ENCODE measurements around the gene GPR15.

GPR15 gene

GRCh38 chr3:98531622-98532274 lies at the start of gene GPR15:
Gene GPR15, plus strand, starts transcription at chr3:98531978. Its CDS starts 56 bp downstream, at chr3:98532034.
- no peak for DNase-seq

GRCh38 chr3:98482717-98483482 lies 48.9 kb upstream of the GPR15 start:
- DNase-seq, result no peak

- no peak for DNase-seq
These were observed 48.2 kb upstream of the GPR15 start for GRCh38 chr3:98483626-98484025.

- DNase-seq, result no peak
These were observed 34.4 kb upstream of the GPR15 start, which contains the start of gene OR5K2 for GRCh38 chr3:98497381-98497780. Gene OR5K2, plus strand, starts transcription at chr3:98497681. Its CDS starts 0 bp downstream, at chr3:98497681.

GRCh38 chr3:98500019-98500418 lies 31.8 kb upstream of the GPR15 start:
- DNase-seq, result no peak

GRCh38 chr3:98501270-98501669 lies 30.5 kb upstream of the GPR15 start:
- DNase-seq, result no peak

- no peak for DNase-seq
These were observed 29.8 kb upstream of the GPR15 start for GRCh38 chr3:98501863-98502576.

- DNase-seq, result no peak
These were observed 27.2 kb upstream of the GPR15 start for GRCh38 chr3:98504539-98504938.

- no peak for DNase-seq
These were observed 23.2 kb upstream of the GPR15 start for GRCh38 chr3:98508582-98508981.

GRCh38 chr3:98512576-98512975 lies 19.2 kb upstream of the GPR15 start:
- no peak for DNase-seq

GRCh38 chr3:98513091-98513511 lies 18.7 kb upstream of the GPR15 start:
- DNase-seq, result no peak

GRCh38 chr3:98513736-98514135 lies 18.0 kb upstream of the GPR15 start:
- no peak for DNase-seq

GRCh38 chr3:98514948-98515347 lies 16.8 kb upstream of the GPR15 start:
- DNase-seq, result no peak

GRCh38 chr3:98518816-98519215 lies 13.0 kb upstream of the GPR15 start:
- DNase-seq, result no peak

GRCh38 chr3:98519351-98519750 lies 12.4 kb upstream of the GPR15 start:
- no peak for DNase-seq

- no peak for DNase-seq
These were observed 9.8 kb upstream of the GPR15 start for GRCh38 chr3:98521897-98522543.

GRCh38 chr3:98522544-98523281 lies 9.1 kb upstream of the GPR15 start, which contains the start of gene CLDND1:
Gene CLDND1, minus strand, starts transcription at chr3:98522902. Its CDS starts 1,478 bp downstream, at chr3:98521424.
- DNase-seq, result peak; percentile 76

GRCh38 chr3:98525494-98525893 lies 6.3 kb upstream of the GPR15 start:
- DNase-seq, result no peak

GRCh38 chr3:98528474-98529346 lies 3.1 kb upstream of the GPR15 start:
- DNase-seq, result no peak

- no peak for DNase-seq
These were observed 1.8 kb upstream of the GPR15 start for GRCh38 chr3:98529856-98530459.

GRCh38 chr3:98530676-98531075 lies 1.1 kb upstream of the GPR15 start:
- no peak for DNase-seq
